GM23338 (cell line): ENCODE data around the gene NEIL1. TPM values are rescaled to one million over a fixed set of nuclear protein-coding genes. Genes with fewer than 3 reads are reported as not detected.

Experiments used
- ATAC-seq: fragments of 200-7000 bp; cut with Tn5 transposase; 3 replicates; pipeline ENCODE4 v1.9.1; 2020
- DNase-seq: peaks from one replicate; pipeline ENCODE4 v3.0.0-alpha.2; 2015; ENCODE audit warnings: low spot score
- H2AFZ ChIP-seq: fragments of 200-600 bp; sonication (generic); 2 replicates; pipeline ENCODE4 v1.8.0; 2016; ENCODE audit warnings: antibody characterized with exemption, mild to moderate bottlenecking, moderate library complexity
- H3F3A ChIP-seq: fragments of 200-600 bp; sonication (generic); replicated peaks from 2 replicates; pipeline ENCODE4 v1.8.0; 2017; ENCODE audit warnings: antibody characterized with exemption, mixed run types, low read depth
- H3K27ac ChIP-seq: fragments of 200-600 bp; sonication (generic); 2 replicates; pipeline ENCODE4 v1.6.1; 2016; ENCODE audit warnings: low read depth
- H3K27me3 ChIP-seq: fragments of 200-600 bp; sonication (generic); 2 replicates; pipeline ENCODE4 v1.8.0; 2016; ENCODE audit warnings: mild to moderate bottlenecking, mixed run types, moderate library complexity; ENCODE audit not compliant: insufficient read depth
- H3K36me3 ChIP-seq: fragments of 200-600 bp; sonication (generic); 2 replicates; pipeline ENCODE4 v1.8.0; 2016; ENCODE audit warnings: mild to moderate bottlenecking; ENCODE audit not compliant: insufficient read depth
- H3K4me1 ChIP-seq: fragments of 200-600 bp; sonication (generic); 2 replicates; pipeline ENCODE4 v1.8.0; 2016; ENCODE audit warnings: mild to moderate bottlenecking, moderate library complexity; ENCODE audit not compliant: insufficient read depth
- H3K4me2 ChIP-seq: fragments of 200-600 bp; sonication (generic); 2 replicates; pipeline ENCODE4 v1.7.1; 2017; ENCODE audit warnings: mixed run types
- H3K4me3 ChIP-seq: fragments of 200-600 bp; sonication (generic); 2 replicates; pipeline ENCODE4 v1.6.1; 2016; ENCODE audit warnings: mixed run types
- H3K79me2 ChIP-seq: fragments of 200-600 bp; sonication (generic); replicated peaks from 2 replicates; pipeline ENCODE4 v1.8.0; 2017; ENCODE audit warnings: mild to moderate bottlenecking; ENCODE audit not compliant: insufficient read depth
- H3K9me2 ChIP-seq: fragments of 200-600 bp; sonication (generic); 2 replicates; pipeline ENCODE4 v1.8.0; 2017; ENCODE audit not compliant: insufficient read depth
- H4K20me1 ChIP-seq: fragments of 200-600 bp; sonication (generic); replicated peaks from 2 replicates; pipeline ENCODE4 v1.8.0; 2017; ENCODE audit warnings: mild to moderate bottlenecking; ENCODE audit not compliant: insufficient read depth
- H3K27ac Mint-ChIP-seq: 2 replicates; pipeline ENCODE4 v1.8.0; 2020; ENCODE audit warnings: inconsistent platforms, mild to moderate bottlenecking, moderate library complexity, mixed read lengths
- H3K27me3 Mint-ChIP-seq: 3 replicates; pipeline ENCODE4 v1.8.0; 2022; ENCODE audit warnings: low read depth, mild to moderate bottlenecking, moderate library complexity, mixed read lengths, inconsistent platforms; ENCODE audit not compliant: insufficient read depth, poor library complexity
- H3K36me3 Mint-ChIP-seq: 3 replicates; pipeline ENCODE4 v1.8.0; 2021; ENCODE audit warnings: low read depth, mild to moderate bottlenecking, inconsistent platforms, moderate library complexity, mixed read lengths
- H3K4me1 Mint-ChIP-seq: 3 replicates; pipeline ENCODE4 v1.8.0; 2020; ENCODE audit warnings: mild to moderate bottlenecking, inconsistent platforms, mixed read lengths
- H3K4me3 Mint-ChIP-seq: 3 replicates; pipeline ENCODE4 v1.8.0; 2021; ENCODE audit warnings: moderate library complexity, mild to moderate bottlenecking, inconsistent platforms, mixed read lengths
- H3K9me3 Mint-ChIP-seq: 3 replicates; pipeline ENCODE4 v1.8.0; 2020; ENCODE audit warnings: moderate library complexity, mild to moderate bottlenecking, inconsistent platforms, mixed read lengths
- CREB1 ChIP-seq: fragments of 250-450 bp; sonication (Bioruptor Pico); IDR thresholded peaks from 2 replicates; pipeline ENCODE4 v1.5.0; 2020; ENCODE audit warnings: low read depth, mild to moderate bottlenecking, moderate library complexity
- CTCF ChIP-seq, 2 experiments: fragments of 200-600 bp in 1 of 2; sonication (generic) in 1 of 2; conservative IDR thresholded peaks; 2 replicates each; pipeline versions ENCODE4 v1.5.1 to v1.6.1; 2016 to 2017; ENCODE audit warnings: antibody characterized with exemption in 2 of 2, low read depth in 2 of 2, mild to moderate bottlenecking in 2 of 2, moderate library complexity in 1 of 2
- ETS1 ChIP-seq: IDR thresholded peaks from 2 replicates; pipeline ENCODE4 v1.6.1; 2016; ENCODE audit warnings: antibody characterized with exemption
- EZH2 ChIP-seq: fragments of 200-600 bp; sonication (generic); IDR thresholded peaks from one replicate; pipeline ENCODE4 v1.8.0; 2017; ENCODE audit warnings: antibody characterized with exemption, mild to moderate bottlenecking, low read depth; ENCODE audit not compliant: unreplicated experiment
- EZH2phosphoT487 ChIP-seq: fragments of 200-600 bp; sonication (generic); IDR thresholded peaks from one replicate; pipeline ENCODE4 v1.8.1; 2018; ENCODE audit warnings: antibody characterized with exemption; ENCODE audit not compliant: unreplicated experiment
- POLR2AphosphoS5 ChIP-seq: IDR thresholded peaks from 2 replicates; pipeline ENCODE4 v1.6.1; 2016; ENCODE audit warnings: antibody characterized with exemption, low read depth
- ZNF331 ChIP-seq: fragments of 250-450 bp; sonication (Bioruptor Pico); IDR thresholded peaks from 2 replicates; pipeline ENCODE4 v1.5.0; 2020; ENCODE audit warnings: low read depth, mild to moderate bottlenecking, moderate library complexity
- ZNF462 ChIP-seq: fragments of 250-450 bp; sonication (Bioruptor Pico); IDR thresholded peaks from 2 replicates; pipeline ENCODE4 v1.5.0; 2020; ENCODE audit warnings: mild to moderate bottlenecking, moderate library complexity
- polyA plus RNA-seq: library from polyadenylated mRNA; unstranded; fragments of >200 nt; fragmentation: Nextera tagmentation; extraction: Ambion mirVana; gene quantifications from 2 replicates; pipeline ENCODE4 v1.2.1, GENCODE V29; 2016
- total RNA-seq: library from RNA; depleted of rRNA; stranded (reverse); fragments of >200 nt; shearing (Covaris generic); gene quantifications from 2 replicates; pipeline ENCODE4 v1.2.3, GENCODE V29; 2014

The NEIL1 gene
- total and polyA plus RNA-seq, 2 experiments from 2014 or later, result 6.2 to 17.0 TPM

GRCh38 chr15:75353604-75354003 lies 6.8 kb downstream of the NEIL1 start:
- no peak overlapping the region for H3K4me3 Mint-ChIP-seq
- no peak for DNase-seq
- no peaks in the 10 kb centered on the region for H4K20me1 ChIP-seq
- ATAC-seq, result no peak
- H3K27ac Mint-ChIP-seq, result no peak overlapping the region
- peaks cover 10% of the 10 kb centered on the region; the same call in 2 of the 3 replicates for H3K36me3 Mint-ChIP-seq
- H3K27ac ChIP-seq, result no peak overlapping the region
- no peaks in the 10 kb centered on the region for H3F3A ChIP-seq
- no peaks in the 10 kb centered on the region for H3K79me2 ChIP-seq
- 0 out of 2 replicates have a peak, but pooled peaks cover 5% of the 10 kb centered on the region for H3K9me2 ChIP-seq
- peaks cover 25% of the 10 kb centered on the region for H3K27me3 Mint-ChIP-seq
- no peaks in the 10 kb centered on the region; the same call in 1 of the 2 replicates for H3K4me1 ChIP-seq
- H3K9me3 Mint-ChIP-seq, result no peaks in the 10 kb centered on the region
- H3K27me3 ChIP-seq, result peaks cover 18% of the 10 kb centered on the region
- H3K4me2 ChIP-seq, result no peak overlapping the region
- no peak overlapping the region for H3K4me3 ChIP-seq
- H3K36me3 ChIP-seq, result no peaks in the 10 kb centered on the region
- no peak overlapping the region for H2AFZ ChIP-seq
- TF ChIP-seq EZH2phosphoT487, result no peak
- TF ChIP-seq EZH2, result no peak
- no peak for TF ChIP-seq CREB1
- H3K4me1 Mint-ChIP-seq, result peaks cover 2% of the 10 kb centered on the region; the same call in 1 of the 3 replicates

- H3K4me1 ChIP-seq, result no peaks in the 10 kb centered on the region
- DNase-seq (no peak), ATAC-seq (no peak)
- no peaks in the 10 kb centered on the region for H3K36me3 ChIP-seq
- Mint-ChIP-seq H3K9me3 (no peaks in the 10 kb centered on the region), H3K27ac (no peak overlapping the region), H3K27me3 (peaks cover 24% of the 10 kb centered on the region), H3K36me3 (peaks cover 12% of the 10 kb centered on the region), H3K4me3 (no peak overlapping the region), H3K4me1 (no peaks in the 10 kb centered on the region)
- TF ChIP-seq CREB1, result no peak
- H3F3A ChIP-seq, result no peaks in the 10 kb centered on the region
- H4K20me1 ChIP-seq, result no peaks in the 10 kb centered on the region
- no peak overlapping the region for H2AFZ ChIP-seq
- H3K27me3 ChIP-seq, result peaks cover 9% of the 10 kb centered on the region
- H3K4me2 ChIP-seq, result no peak overlapping the region
- H3K4me3 ChIP-seq, result no peak overlapping the region
- H3K9me2 ChIP-seq, result 0 out of 2 replicates have a peak, but pooled peaks cover 5% of the 10 kb centered on the region
- no peaks in the 10 kb centered on the region for H3K79me2 ChIP-seq
- H3K27ac ChIP-seq, result no peak overlapping the region
Measured at GRCh38 chr15:75354454-75354853, 7.6 kb downstream of the NEIL1 start.

GRCh38 chr15:75355369-75355768 lies 8.5 kb downstream of the NEIL1 start:
- H3K27me3 Mint-ChIP-seq, result peaks cover 19% of the 10 kb centered on the region
- 0 out of 2 replicates have a peak, but pooled peaks cover 5% of the 10 kb centered on the region for H3K9me2 ChIP-seq
- TF ChIP-seq POLR2AphosphoS5 (no peak), ETS1 (no peak), CTCF (conservative IDR thresholded peaks at IDR 0.05; ENCODE audit: low read depth in 2 of 2) (no peak), ZNF331 (CRISPR knock-in tag) (no peak), ZNF462 (CRISPR knock-in tag) (no peak), EZH2 (no peak)

More at GRCh38 chr15:75355369-75355768, 8.5 kb downstream of the NEIL1 start:
- Histone ChIP-seq H3K4me3 (no peak overlapping the region), H3K27ac (no peak overlapping the region), H3K36me3 (no peaks in the 10 kb centered on the region), H2AFZ (no peak overlapping the region), H3K4me1 (no peaks in the 10 kb centered on the region), H3K27me3 (peaks cover under 1% of the 10 kb centered on the region; the same call in 1 of the 2 replicates), H4K20me1 (no peaks in the 10 kb centered on the region), H3F3A (no peaks in the 10 kb centered on the region), H3K79me2 (no peaks in the 10 kb centered on the region), H3K4me2 (no peak overlapping the region)
- H3K9me3 Mint-ChIP-seq, result no peaks in the 10 kb centered on the region
- DNase-seq (no peak), ATAC-seq (no peak)
- no peak overlapping the region for H3K4me3 Mint-ChIP-seq
- H3K36me3 Mint-ChIP-seq, result peaks cover 11% of the 10 kb centered on the region; the same call in 2 of the 3 replicates
- no peak overlapping the region for H3K27ac Mint-ChIP-seq
- no peaks in the 10 kb centered on the region for H3K4me1 Mint-ChIP-seq
